22Rv1 (cell line): Measurements from ENCODE around the gene SOX1.

Experiments used
- ZFX ChIP-seq: fragments of 450-650 bp; IDR thresholded peaks from 2 replicates; pipeline ENCODE4 v1.6.1; 2017; ENCODE audit warnings: antibody characterized with exemption, borderline replicate concordance
- TF ChIP-seq, protein P1 (sequence below): fragments of 450-650 bp; IDR thresholded peaks from 2 replicates; pipeline ENCODE4 v1.5.1; 2017; ENCODE audit warnings: mild to moderate bottlenecking

DNA sequence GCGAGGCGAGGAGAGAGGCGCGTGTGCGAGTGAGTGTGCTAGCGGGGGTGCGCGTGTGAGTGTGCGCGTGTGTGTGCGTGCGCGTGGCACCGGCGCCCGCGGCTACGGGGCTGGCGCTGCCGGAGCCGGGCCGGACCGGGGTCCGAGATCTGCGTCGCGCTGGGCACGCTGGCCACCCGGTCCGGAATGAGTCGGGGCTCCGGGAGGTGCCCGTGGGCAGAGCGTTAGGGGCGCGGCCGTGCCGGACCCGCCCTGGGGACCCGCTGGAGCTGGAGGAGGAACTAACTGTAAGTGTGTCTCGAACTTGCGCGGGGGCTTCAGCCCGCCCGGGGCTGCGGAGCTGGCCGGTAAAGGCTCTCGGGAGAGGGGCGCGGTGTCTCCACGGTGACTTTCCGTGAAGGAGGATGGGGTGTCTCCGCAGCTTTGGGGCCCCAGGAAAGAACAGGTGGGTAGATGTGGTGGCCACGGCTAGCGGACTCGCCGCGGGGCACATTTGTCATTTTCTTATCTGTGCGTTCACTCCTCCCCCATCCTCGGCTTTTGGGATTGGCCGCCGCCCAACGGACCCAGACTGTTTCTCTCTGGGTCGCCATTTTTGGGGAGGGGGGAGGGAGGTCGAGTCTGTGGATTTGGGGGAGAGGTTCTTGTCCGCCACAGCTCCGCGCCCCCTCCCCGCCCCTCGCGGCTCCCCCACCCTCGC lies 10.1 kb upstream of the SOX1 start:
- TF ChIP-seq, protein P1, sequence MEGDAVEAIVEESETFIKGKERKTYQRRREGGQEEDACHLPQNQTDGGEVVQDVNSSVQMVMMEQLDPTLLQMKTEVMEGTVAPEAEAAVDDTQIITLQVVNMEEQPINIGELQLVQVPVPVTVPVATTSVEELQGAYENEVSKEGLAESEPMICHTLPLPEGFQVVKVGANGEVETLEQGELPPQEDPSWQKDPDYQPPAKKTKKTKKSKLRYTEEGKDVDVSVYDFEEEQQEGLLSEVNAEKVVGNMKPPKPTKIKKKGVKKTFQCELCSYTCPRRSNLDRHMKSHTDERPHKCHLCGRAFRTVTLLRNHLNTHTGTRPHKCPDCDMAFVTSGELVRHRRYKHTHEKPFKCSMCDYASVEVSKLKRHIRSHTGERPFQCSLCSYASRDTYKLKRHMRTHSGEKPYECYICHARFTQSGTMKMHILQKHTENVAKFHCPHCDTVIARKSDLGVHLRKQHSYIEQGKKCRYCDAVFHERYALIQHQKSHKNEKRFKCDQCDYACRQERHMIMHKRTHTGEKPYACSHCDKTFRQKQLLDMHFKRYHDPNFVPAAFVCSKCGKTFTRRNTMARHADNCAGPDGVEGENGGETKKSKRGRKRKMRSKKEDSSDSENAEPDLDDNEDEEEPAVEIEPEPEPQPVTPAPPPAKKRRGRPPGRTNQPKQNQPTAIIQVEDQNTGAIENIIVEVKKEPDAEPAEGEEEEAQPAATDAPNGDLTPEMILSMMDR, result no peak
- TF ChIP-seq ZFX, result no peak
